OCI-LY1 (cell line): ENCODE data around the gene SH3BGRL3.
A peak's percentile ranks its signal among the peaks of the same experiment; 100 is the strongest.

ENCODE experiments used
- H2AFZ ChIP-seq: fragments of 200-600 bp; sonication (generic), shearing (Covaris generic); 2 replicates; pipeline ENCODE4 v1.6.0; 2014; ENCODE audit warnings: antibody characterized with exemption, mild to moderate bottlenecking, low read length
- H3F3A ChIP-seq: fragments of 200-600 bp; sonication (generic), shearing (Covaris generic); 2 replicates; pipeline ENCODE4 v1.6.0; 2014; ENCODE audit warnings: mild to moderate bottlenecking, antibody characterized with exemption, low read length, moderate library complexity; ENCODE audit not compliant: insufficient read depth
- H3K27ac ChIP-seq: fragments of 200-600 bp; sonication (generic); 2 replicates; pipeline ENCODE4 v1.5.1; 2014; ENCODE audit warnings: low read length, mixed run types, mild to moderate bottlenecking, low read depth; ENCODE audit not compliant: poor library complexity, severe bottlenecking
- H3K27me3 ChIP-seq: fragments of 200-600 bp; sonication (generic); 2 replicates; pipeline ENCODE4 v1.6.0; 2014; ENCODE audit warnings: antibody characterized with exemption, mild to moderate bottlenecking, low read length, moderate library complexity; ENCODE audit not compliant: insufficient read depth
- H3K36me3 ChIP-seq: fragments of 200-600 bp; sonication (generic); 2 replicates; pipeline ENCODE4 v1.6.1; 2014; ENCODE audit warnings: mild to moderate bottlenecking, antibody characterized with exemption, low read length, moderate library complexity, mixed read lengths; ENCODE audit not compliant: insufficient read depth
- H3K4me1 ChIP-seq: fragments of 200-600 bp; sonication (generic); 2 replicates; pipeline ENCODE4 v1.5.1; 2014; ENCODE audit warnings: mild to moderate bottlenecking, low read length, moderate library complexity; ENCODE audit not compliant: insufficient read depth, severe bottlenecking
- H3K4me2 ChIP-seq: fragments of 200-600 bp; sonication (generic), shearing (Covaris generic); 2 replicates; pipeline ENCODE4 v1.6.1; 2014; ENCODE audit warnings: low read length
- H3K4me3 ChIP-seq: fragments of 200-600 bp; sonication (generic); 2 replicates; pipeline ENCODE4 v1.5.1; 2014; ENCODE audit warnings: low read length, low read depth, mild to moderate bottlenecking, mixed read lengths; ENCODE audit not compliant: poor library complexity, severe bottlenecking
- H3K79me2 ChIP-seq: fragments of 200-600 bp; shearing (Covaris generic); 2 replicates; pipeline ENCODE4 v1.6.1; 2016; ENCODE audit warnings: mixed run types, low read length, mixed read lengths; ENCODE audit not compliant: insufficient read depth
- H3K9ac ChIP-seq: fragments of 200-600 bp; sonication (generic), shearing (Covaris generic); 2 replicates; pipeline ENCODE4 v1.6.1; 2014; ENCODE audit warnings: mild to moderate bottlenecking, low read length, mixed read lengths
- H3K9me2 ChIP-seq: fragments of 200-600 bp; sonication (generic), shearing (Covaris generic); 2 replicates; pipeline ENCODE4 v1.6.1; 2014; ENCODE audit warnings: low read depth, mild to moderate bottlenecking, low read length, mixed read lengths
- H3K9me3 ChIP-seq: fragments of 200-600 bp; shearing (Covaris generic); 2 replicates; pipeline ENCODE4 v1.6.1; 2014; ENCODE audit warnings: low read length, mixed read lengths
- H4K20me1 ChIP-seq: fragments of 200-600 bp; sonication (generic), shearing (Covaris generic); 2 replicates; pipeline ENCODE4 v1.6.0; 2016; ENCODE audit warnings: mild to moderate bottlenecking, low read length; ENCODE audit not compliant: insufficient read depth
- CTCF ChIP-seq: fragments of 200-600 bp; sonication (generic), shearing (Covaris generic); IDR thresholded peaks from 2 replicates; pipeline ENCODE4 v1.5.1; 2017; ENCODE audit warnings: mild to moderate bottlenecking, antibody characterized with exemption, low read length, moderate library complexity, mixed read lengths
- EZH2 ChIP-seq: fragments of 200-600 bp; sonication (generic), shearing (Covaris generic); IDR thresholded peaks from 2 replicates; pipeline ENCODE4 v1.8.0; 2017; ENCODE audit warnings: borderline replicate concordance, mixed run types, mild to moderate bottlenecking, antibody characterized with exemption, low read length, moderate library complexity, mixed read lengths

SH3BGRL3 gene

GRCh38 chr1:26278724-26279455, 996 bp upstream of the SH3BGRL3 start:
- H3K9me3 ChIP-seq, result no peaks in the 10 kb centered on the region
- H3K4me3 ChIP-seq, result peak overlapping the region; percentile 89
- peaks cover 54% of the 10 kb centered on the region for H3K36me3 ChIP-seq
- peak overlapping the region; percentile 85 for H3K27ac ChIP-seq
- H3K79me2 ChIP-seq, result no peaks in the 10 kb centered on the region
- H4K20me1 ChIP-seq, result no peaks in the 10 kb centered on the region
- H3K9ac ChIP-seq, result peak overlapping the region; percentile 95
- H3K4me1 ChIP-seq, result peaks cover 36% of the 10 kb centered on the region
- no peaks in the 10 kb centered on the region for H3K9me2 ChIP-seq
- peak overlapping the region; percentile 100 for H3K4me2 ChIP-seq
- no peaks in the 10 kb centered on the region for H3K27me3 ChIP-seq
- no peak overlapping the region for H2AFZ ChIP-seq
- TF ChIP-seq CTCF, result no peak
- H3F3A ChIP-seq, result 0 out of 2 replicates have a peak, but pooled peaks cover 10% of the 10 kb centered on the region

DNA sequence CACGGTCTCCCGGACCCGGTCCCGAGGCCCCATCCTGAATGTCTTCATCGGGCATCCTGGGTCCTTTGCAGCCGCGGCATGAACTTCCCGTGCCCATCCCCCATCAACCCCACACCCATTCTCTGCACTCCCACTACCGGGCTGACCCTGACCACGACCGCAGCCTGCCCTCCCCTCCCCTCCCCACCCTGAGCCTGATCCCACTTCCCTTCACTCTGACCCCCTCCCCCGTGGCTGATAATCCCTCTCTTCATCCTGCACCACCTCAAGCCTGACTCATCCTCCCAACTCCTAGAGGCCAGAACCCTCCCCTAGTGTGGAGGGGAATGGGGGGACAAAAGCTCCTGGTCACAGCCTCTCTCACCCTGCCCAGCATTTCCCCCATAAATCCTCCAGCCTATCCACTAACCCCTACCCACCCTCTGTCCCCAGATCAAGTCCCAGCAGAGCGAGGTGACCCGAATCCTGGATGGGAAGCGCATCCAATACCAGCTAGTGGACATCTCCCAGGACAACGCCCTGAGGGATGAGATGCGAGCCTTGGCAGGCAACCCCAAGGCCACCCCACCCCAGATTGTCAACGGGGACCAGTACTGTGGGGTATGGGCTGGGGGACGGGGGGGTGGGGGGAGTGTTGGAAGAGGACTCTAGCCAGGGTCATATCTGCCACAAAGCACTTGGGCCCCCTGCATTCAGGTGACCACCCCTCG, 602 bp downstream of the SH3BGRL3 start:
- H3K9ac ChIP-seq, result peak overlapping the region; percentile 95
- H3K4me1 ChIP-seq, result peaks cover 52% of the 10 kb centered on the region
- peaks cover 48% of the 10 kb centered on the region for H3K36me3 ChIP-seq
- H3K79me2 ChIP-seq, result no peaks in the 10 kb centered on the region
- H3K4me3 ChIP-seq, result peak overlapping the region; percentile 89
- peak overlapping the region; percentile 100 for H3K4me2 ChIP-seq
- TF ChIP-seq EZH2, result no peak
- TF ChIP-seq CTCF, result no peak
- H3K9me3 ChIP-seq, result no peaks in the 10 kb centered on the region
- peak overlapping the region; percentile 85 for H3K27ac ChIP-seq
- no peaks in the 10 kb centered on the region for H3K9me2 ChIP-seq
- 0 out of 2 replicates have a peak, but pooled peaks cover 7% of the 10 kb centered on the region for H3F3A ChIP-seq
- no peaks in the 10 kb centered on the region for H3K27me3 ChIP-seq
- H4K20me1 ChIP-seq, result no peaks in the 10 kb centered on the region
- no peak overlapping the region for H2AFZ ChIP-seq

- Histone ChIP-seq H3K4me1 (peaks cover 60% of the 10 kb centered on the region), H3K9me2 (no peaks in the 10 kb centered on the region), H2AFZ (no peak overlapping the region), H3K4me2 (peak overlapping the region; percentile 100; the same call in 1 of the 2 replicates), H3K9ac (no peak overlapping the region; the same call in 1 of the 2 replicates), H3K79me2 (no peaks in the 10 kb centered on the region), H3K36me3 (peaks cover 40% of the 10 kb centered on the region), H4K20me1 (no peaks in the 10 kb centered on the region), H3K27me3 (no peaks in the 10 kb centered on the region), H3K9me3 (no peaks in the 10 kb centered on the region), H3K27ac (peak overlapping the region; percentile 56), H3F3A (0 out of 2 replicates have a peak, but pooled peaks cover 7% of the 10 kb centered on the region), H3K4me3 (peak overlapping the region; percentile 89)
- no peak for TF ChIP-seq CTCF
- no peak for TF ChIP-seq EZH2
These were observed 1.4 kb downstream of the SH3BGRL3 start for GRCh38 chr1:26281091-26281958.
